ENCODE results near the gene SLC66A1. TPM values are rescaled to one million over a fixed set of nuclear protein-coding genes. Genes with fewer than 3 reads are reported as not detected.

Gene SLC66A1
- total and polyA plus RNA-seq, 9 of the 15 experiments (the other 6 are each of a cell fraction or from before 2014, with no cell fraction given), result 1.2 to 40.8 (median 18.6) TPM

DNA sequence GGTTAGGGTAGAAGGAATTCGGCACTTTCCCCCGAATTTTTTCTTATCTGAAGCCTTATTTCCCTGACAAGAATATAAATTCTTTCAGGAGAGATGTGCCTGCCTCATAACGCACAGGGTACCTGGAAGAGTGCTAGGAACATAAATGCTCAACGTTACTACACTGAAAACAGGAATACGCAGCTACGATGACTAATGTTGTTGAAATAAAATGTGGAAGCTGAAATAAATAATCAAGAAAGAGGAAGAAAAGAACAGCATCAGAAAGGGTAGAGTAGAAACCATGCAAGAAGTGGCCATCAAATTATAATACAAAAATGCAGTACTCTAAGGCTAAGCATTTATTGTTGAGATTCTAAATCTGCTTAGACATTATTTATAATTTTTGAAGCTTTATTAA, 33.9 kb downstream of the SLC66A1 start:
- Histone ChIP-seq H3K27me3 (ENCODE audit: control insufficient read depth in 2 of 2, insufficient read depth in 2 of 2, low read length in 2 of 2) (no peaks in the 10 kb centered on the region), H4K20me1 (replicated peaks; ENCODE audit: control insufficient read depth, insufficient read depth, low read length) (peaks cover 9% of the 10 kb centered on the region), H2AFZ (ENCODE audit: low read depth, low read length) (no peak overlapping the region), H3K27ac (ENCODE audit: extremely low read depth, low read depth, low read length) (no peak overlapping the region), H3K36me3 (ENCODE audit: control insufficient read depth, insufficient read depth, low read length) (peaks cover 40% of the 10 kb centered on the region; the same call in 2 of the 3 replicates), H3K4me2 (ENCODE audit: insufficient read depth, low read length) (no peak overlapping the region), H3K4me3 (no peak overlapping the region), H3K9me1 (ENCODE audit: control insufficient read depth, insufficient read depth, low read length) (peaks cover 7% of the 10 kb centered on the region), H3K9me3 (replicated peaks; ENCODE audit: control insufficient read depth, insufficient read depth, low read depth, low read length) (no peaks in the 10 kb centered on the region), H3K4me1 (replicated peaks in 1 of 2; ENCODE audit: control insufficient read depth in 2 of 2, insufficient read depth in 2 of 2, low read length in 2 of 2) (peaks cover 4 to 44% of the 10 kb centered on the region in 2 experiments; a peak in 4 of 5 replicates), H3K79me2 (ENCODE audit: control insufficient read depth, insufficient read depth, low read length) (no peaks in the 10 kb centered on the region), H3K9ac (ENCODE audit: insufficient read depth in 1 of 2, low read depth in 2 of 2, low read length in 2 of 2) (no peak overlapping the region)
- ATAC-seq (no peak), FAIRE-seq (peak; percentile 60), DNase-seq (ENCODE audit: extremely low read depth in 1 of 4, low spot score in 3 of 4) (no peak)
- intact Hi-C loops (cut with micrococcal nuclease) (no loop called here), in situ Hi-C loops (cut with MboI) (no loop called here)
- BruUV-seq (replicated peaks), result no TSS peak
- WGBS (ENCODE audit: insufficient coverage, low coverage, missing lambda C conversion rate), result 51% methylated on average over 6 of the region's 6 CpGs
- POLR2A ChIA-PET, result interaction anchor here (0.5 to 1.2 kb wide), 3 partner anchors 19 to 135 kb away, joined by 3 read pairs; no protein-coding TSS in a partner anchor
- no peak for TF ChIP-seq ZNF583 (CRISPR knock-in tag; IDR thresholded peaks at IDR 0.05)
- no peak for TF ChIP-seq CREM (IDR thresholded peaks at IDR 0.05; ENCODE audit: low read depth)
- TF ChIP-seq ZNF586 (CRISPR knock-in tag; conservative IDR thresholded peaks at IDR 0.05), result no peak
- no peak for TF ChIP-seq MYNN (IDR thresholded peaks at IDR 0.05)
- no peak for TF ChIP-seq MYNN (CRISPR knock-in tag; IDR thresholded peaks at IDR 0.05)
- CTCF ChIA-PET (ENCODE audit: low intra/inter-chr PET ratio), result interaction anchor here (0.7 kb wide), 1 partner anchor 303 kb away, joined by 5 read pairs; no protein-coding TSS in a partner anchor

DNA sequence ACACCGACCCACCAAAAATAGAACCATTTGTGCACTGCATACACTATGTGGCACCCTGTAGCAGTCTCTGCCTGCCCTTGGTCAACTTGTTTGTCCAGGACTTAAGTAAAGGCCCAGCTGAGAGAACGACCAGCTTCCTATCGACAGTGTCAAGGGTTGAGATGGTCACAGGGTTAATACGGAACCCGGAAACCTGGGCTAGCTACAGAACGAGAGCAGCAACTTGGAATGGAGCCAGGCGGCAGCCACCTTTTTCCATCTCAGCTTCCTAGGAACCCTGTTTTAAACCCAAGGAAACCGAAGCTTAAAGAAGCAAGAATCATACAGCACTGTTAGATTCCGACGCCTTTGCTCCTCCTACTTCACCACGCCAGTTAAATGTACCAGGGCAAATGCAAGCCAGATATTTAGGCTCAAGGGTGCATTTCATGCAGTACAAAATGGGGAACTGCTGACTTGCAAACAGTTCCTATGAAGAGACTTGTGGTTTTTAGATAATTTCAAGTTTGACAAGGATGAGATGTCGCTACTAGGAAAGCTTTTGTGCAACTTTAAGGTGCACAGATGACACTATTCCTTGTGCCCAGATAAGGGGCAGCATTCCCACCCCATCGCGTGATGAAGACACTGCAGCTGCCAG, 35.5 kb downstream of the SLC66A1 start:
- intact Hi-C loops (cut with micrococcal nuclease) (no loop called here), in situ Hi-C loops (cut with MboI) (no loop called here)
- no peaks in the 10 kb centered on the region for H3K79me2 ChIP-seq (ENCODE audit: control insufficient read depth, insufficient read depth, low read length)
- H3K9ac ChIP-seq (ENCODE audit: insufficient read depth in 1 of 2, low read depth in 2 of 2, low read length in 2 of 2), result no peak overlapping the region
- H3K9me1 ChIP-seq (ENCODE audit: control insufficient read depth, insufficient read depth, low read length), result no peaks in the 10 kb centered on the region
- H4K20me1 ChIP-seq (replicated peaks; ENCODE audit: control insufficient read depth, insufficient read depth, low read length), result peaks cover 6% of the 10 kb centered on the region; the same call in 1 of the 2 replicates
- 55% methylated on average over 14 of the region's 14 CpGs for WGBS (ENCODE audit: insufficient coverage, low coverage, missing lambda C conversion rate)
- BruUV-seq (replicated peaks), result no TSS peak
- H3K36me3 ChIP-seq (ENCODE audit: control insufficient read depth, insufficient read depth, low read length), result peaks cover 43% of the 10 kb centered on the region; the same call in 2 of the 3 replicates
- FAIRE-seq, result peak; percentile 60
- peaks cover 0 to 28% of the 10 kb centered on the region in 2 experiments; a peak in 3 of 5 replicates for H3K4me1 ChIP-seq (replicated peaks in 1 of 2; ENCODE audit: control insufficient read depth in 2 of 2, insufficient read depth in 2 of 2, low read length in 2 of 2)
- no peak overlapping the region for H3K27ac ChIP-seq (ENCODE audit: extremely low read depth, low read depth, low read length)
- ChIA-PET CTCF (ENCODE audit: low intra/inter-chr PET ratio) (no interaction called here), POLR2A (interaction anchor here (0.5 to 0.6 kb wide), 2 partner anchors 83 to 98 kb away, joined by 4 to 6 read pairs; no protein-coding TSS in a partner anchor)
- no peak overlapping the region for H3K4me3 ChIP-seq
- H2AFZ ChIP-seq (ENCODE audit: low read depth, low read length), result no peak overlapping the region
- no peak for ATAC-seq
- no peaks in the 10 kb centered on the region for H3K9me3 ChIP-seq (replicated peaks; ENCODE audit: control insufficient read depth, insufficient read depth, low read depth, low read length)
- H3K4me2 ChIP-seq (ENCODE audit: insufficient read depth, low read length), result no peak overlapping the region
- no peak for DNase-seq (ENCODE audit: extremely low read depth in 1 of 4, low spot score in 3 of 4)
- no peaks in the 10 kb centered on the region for H3K27me3 ChIP-seq (ENCODE audit: control insufficient read depth in 2 of 2, insufficient read depth in 2 of 2, low read length in 2 of 2)
- TF ChIP-seq NFIC (IDR thresholded peaks at IDR 0.05), result peak; percentile 55; the same call in 1 of the 2 replicates
- no peak for TF ChIP-seq MTA1 (IDR thresholded peaks at IDR 0.05; ENCODE audit: borderline replicate concordance)
- TF ChIP-seq CSDE1 (IDR thresholded peaks at IDR 0.05), result no peak
- TF ChIP-seq MAFF (IDR thresholded peaks at IDR 0.05; ENCODE audit: low read length), result peak; percentile 50; the same call in 1 of the 2 replicates
- TF ChIP-seq C11orf30 (IDR thresholded peaks at IDR 0.05; ENCODE audit: low read depth), result peak; percentile 46; the same call in 1 of the 2 replicates
- TF ChIP-seq ZNF316 (IDR thresholded peaks at IDR 0.05), result peak; percentile 47; the same call in 1 of the 2 replicates
- TF ChIP-seq SPI1 (IDR thresholded peaks at IDR 0.05; ENCODE audit: borderline replicate concordance, low read depth, low read length), result peak; percentile 90
- TF ChIP-seq, protein P1, sequence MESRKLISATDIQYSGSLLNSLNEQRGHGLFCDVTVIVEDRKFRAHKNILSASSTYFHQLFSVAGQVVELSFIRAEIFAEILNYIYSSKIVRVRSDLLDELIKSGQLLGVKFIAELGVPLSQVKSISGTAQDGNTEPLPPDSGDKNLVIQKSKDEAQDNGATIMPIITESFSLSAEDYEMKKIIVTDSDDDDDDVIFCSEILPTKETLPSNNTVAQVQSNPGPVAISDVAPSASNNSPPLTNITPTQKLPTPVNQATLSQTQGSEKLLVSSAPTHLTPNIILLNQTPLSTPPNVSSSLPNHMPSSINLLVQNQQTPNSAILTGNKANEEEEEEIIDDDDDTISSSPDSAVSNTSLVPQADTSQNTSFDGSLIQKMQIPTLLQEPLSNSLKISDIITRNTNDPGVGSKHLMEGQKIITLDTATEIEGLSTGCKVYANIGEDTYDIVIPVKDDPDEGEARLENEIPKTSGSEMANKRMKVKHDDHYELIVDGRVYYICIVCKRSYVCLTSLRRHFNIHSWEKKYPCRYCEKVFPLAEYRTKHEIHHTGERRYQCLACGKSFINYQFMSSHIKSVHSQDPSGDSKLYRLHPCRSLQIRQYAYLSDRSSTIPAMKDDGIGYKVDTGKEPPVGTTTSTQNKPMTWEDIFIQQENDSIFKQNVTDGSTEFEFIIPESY (CRISPR knock-in tag; IDR thresholded peaks at IDR 0.05), result 0 out of 2 replicates have a peak, but pooled peaks have one; percentile 22
- peak; percentile 12; the same call in 1 of the 2 replicates for TF ChIP-seq MAFK (IDR thresholded peaks at IDR 0.05; ENCODE audit: low read length)
- peak; percentile 24; the same call in 1 of the 2 replicates for TF ChIP-seq MAFG (tag; conservative IDR thresholded peaks at IDR 0.05)
- TF ChIP-seq MECOM (CRISPR knock-in tag; IDR thresholded peaks at IDR 0.05), result 0 out of 2 replicates have a peak, but pooled peaks have one; percentile 21

Data from K562 (cell line).